ENCODE data around the gene MAST4.

Gene MAST4

GRCh38 chr5:67010684-67011409, 414.7 kb downstream of the MAST4 start:
- peaks cover 10% of the 10 kb centered on the region for H3K4me1 ChIP-seq
- DNase-seq: no peak
- no peak overlapping the region for H3K4me3 ChIP-seq (ENCODE audit: low read depth, low read length)

GRCh38 chr5:67011422-67011821, 415.2 kb downstream of the MAST4 start:
- no peak overlapping the region for H3K4me3 ChIP-seq (ENCODE audit: low read depth, low read length)
- no peaks in the 10 kb centered on the region for H3K27me3 ChIP-seq
- TF ChIP-seq CTCF (IDR thresholded peaks at IDR 0.05; ENCODE audit: low read depth, low read length): no peak
- DNase-seq: no peak
- no peaks in the 10 kb centered on the region for H3K36me3 ChIP-seq
- no peaks in the 10 kb centered on the region for H3K9me3 ChIP-seq
- peaks cover 10% of the 10 kb centered on the region; the same call in 1 of the 2 replicates for H3K4me1 ChIP-seq

More at GRCh38 chr5:67010684-67011409, 414.7 kb downstream of the MAST4 start:
- TF ChIP-seq CTCF (IDR thresholded peaks at IDR 0.05; ENCODE audit: low read depth, low read length): no peak
- Histone ChIP-seq H3K36me3 (no peaks in the 10 kb centered on the region), H3K27me3 (no peaks in the 10 kb centered on the region), H3K9me3 (no peaks in the 10 kb centered on the region)

- TF ChIP-seq CTCF (IDR thresholded peaks at IDR 0.05; ENCODE audit: low read depth, low read length): no peak
- no peaks in the 10 kb centered on the region for H3K27me3 ChIP-seq
- H3K36me3 ChIP-seq: no peaks in the 10 kb centered on the region
- no peak for DNase-seq
- H3K4me1 ChIP-seq: peaks cover 12% of the 10 kb centered on the region; the same call in 1 of the 2 replicates
- no peak overlapping the region for H3K4me3 ChIP-seq (ENCODE audit: low read depth, low read length)
- H3K9me3 ChIP-seq: no peaks in the 10 kb centered on the region
These were observed 416.0 kb downstream of the MAST4 start for GRCh38 chr5:67012171-67012570.

GRCh38 chr5:67013719-67014118, 417.5 kb downstream of the MAST4 start:
- DNase-seq: no peak
- H3K4me3 ChIP-seq (ENCODE audit: low read depth, low read length): no peak overlapping the region
- no peaks in the 10 kb centered on the region for H3K36me3 ChIP-seq
- no peaks in the 10 kb centered on the region for H3K9me3 ChIP-seq
- no peak for TF ChIP-seq CTCF (IDR thresholded peaks at IDR 0.05; ENCODE audit: low read depth, low read length)
- H3K4me1 ChIP-seq: peaks cover 12% of the 10 kb centered on the region; the same call in 1 of the 2 replicates
- H3K27me3 ChIP-seq: no peaks in the 10 kb centered on the region

- TF ChIP-seq CTCF (IDR thresholded peaks at IDR 0.05; ENCODE audit: low read depth, low read length): no peak
- Histone ChIP-seq H3K4me1 (peaks cover 12% of the 10 kb centered on the region; the same call in 1 of the 2 replicates), H3K27me3 (no peaks in the 10 kb centered on the region), H3K9me3 (no peaks in the 10 kb centered on the region), H3K36me3 (no peaks in the 10 kb centered on the region), H3K4me3 (ENCODE audit: low read depth, low read length) (no peak overlapping the region)
- no peak for DNase-seq
These were observed 418.0 kb downstream of the MAST4 start for GRCh38 chr5:67014191-67014590.

- no peak overlapping the region for H3K4me3 ChIP-seq (ENCODE audit: low read depth, low read length)
These were observed 418.8 kb downstream of the MAST4 start for GRCh38 chr5:67014957-67015400.

More at GRCh38 chr5:67014957-67015400, 418.8 kb downstream of the MAST4 start:
- peaks cover 12% of the 10 kb centered on the region; the same call in 1 of the 2 replicates for H3K4me1 ChIP-seq
- H3K9me3 ChIP-seq: no peaks in the 10 kb centered on the region
- no peaks in the 10 kb centered on the region for H3K36me3 ChIP-seq
- no peak for DNase-seq
- TF ChIP-seq CTCF (IDR thresholded peaks at IDR 0.05; ENCODE audit: low read depth, low read length): no peak
- no peaks in the 10 kb centered on the region for H3K27me3 ChIP-seq

All from BE2C (cell line).